Tibial nerve (tissue), 4 donors: ENCODE measurements around the gene TNP2. TPM values are rescaled to one million over a fixed set of nuclear protein-coding genes. Genes with fewer than 3 reads are reported as not detected.

Experiments
- DNase-seq, 2 donors: peaks; one replicate each; pipeline ENCODE4 v3.0.0-alpha.2; 2019; ENCODE audit warnings: low spot score in 2 of 2
- H3K27ac ChIP-seq, 4 donors: fragments of 200-600 bp; sonication (generic) in 3 of 4; one replicate each; pipeline ENCODE4 v1.5.1; 2017 to 2019; ENCODE audit warnings: mild to moderate bottlenecking in 1 of 4
- H3K27me3 ChIP-seq, 2 donors: fragments of 200-600 bp; sonication (generic) in 1 of 2; one replicate each; pipeline versions ENCODE4 v1.5.1 to v1.6.0; 2017 to 2019
- H3K36me3 ChIP-seq, 3 donors: fragments of 200-600 bp; sonication (generic); one replicate each; pipeline ENCODE4 v1.5.1; 2018 to 2019
- H3K4me1 ChIP-seq, 4 donors: fragments of 200-600 bp; sonication (generic) in 3 of 4; one replicate each; pipeline ENCODE4 v1.5.1; 2017 to 2019
- H3K4me3 ChIP-seq, 4 donors: fragments of 200-600 bp; sonication (generic) in 3 of 4; one replicate each; pipeline ENCODE4 v1.5.1; 2017 to 2019; ENCODE audit warnings: mild to moderate bottlenecking in 1 of 4, moderate library complexity in 1 of 4
- H3K9me3 ChIP-seq, 4 donors: fragments of 200-600 bp; sonication (generic) in 3 of 4; one replicate each; pipeline ENCODE4 v1.5.1; 2017 to 2019
- POLR2A ChIP-seq, 2 donors: fragments of 450-650 bp; IDR thresholded peaks; one replicate each; pipeline ENCODE4 v1.6.1; 2017; ENCODE audit warnings: antibody characterized with exemption in 2 of 2, mild to moderate bottlenecking in 2 of 2, moderate library complexity in 2 of 2
- WGBS, 2 donors: methylation state at CpG; one replicate each; pipeline ENCODE4 v1.1.5; 2018; 5-methylcytosine and 5-hydroxymethylcytosine counted together
- small RNA-seq: library from RNA; depleted of rRNA; stranded (forward); fragments of <200 nt; gene quantifications from one replicate; pipeline ENCODE3, GENCODE V24; 2016
- total RNA-seq, 4 donors: library from RNA; depleted of rRNA; stranded (reverse); fragments of >200 nt; gene quantifications; one replicate each; pipeline ENCODE4 v1.1.0, GENCODE V29; 2016
- TF ChIP-seq, protein P1 (sequence below), 5 experiments: fragments of 200-600 bp in 3 of 5; fragments of 450-650 bp in 2 of 5; sonication (generic) in 3 of 5; IDR thresholded peaks; one replicate each; pipeline ENCODE4 v1.5.1; 2016 to 2019; ENCODE audit warnings: antibody characterized with exemption in 5 of 5, mild to moderate bottlenecking in 3 of 5, moderate library complexity in 2 of 5

The TNP2 gene
- total RNA-seq, 4 donors from 2014 or later: not detected

DNA sequence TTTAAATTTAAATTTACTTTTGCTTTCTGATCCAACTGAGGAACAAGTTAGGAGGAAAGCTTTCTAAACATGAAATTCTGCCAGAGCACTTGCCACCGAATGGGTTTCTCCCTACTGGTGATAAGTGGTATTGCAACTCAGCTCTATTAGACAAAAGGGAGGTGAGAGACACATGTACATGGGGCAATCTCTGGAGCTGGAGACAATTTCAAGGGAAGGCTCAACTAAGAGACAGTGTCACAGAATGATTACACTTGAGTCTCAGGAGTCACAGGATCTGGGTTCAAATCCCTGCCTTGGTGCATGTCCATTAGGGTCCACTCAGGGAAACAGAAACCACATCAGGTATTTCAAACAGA, 50.5 kb downstream of the TNP2 start:
- H3K27ac ChIP-seq: no peak overlapping the region
- H3K27me3 ChIP-seq: no peaks in the 10 kb centered on the region
- no peak for DNase-seq
- TF ChIP-seq, protein P1, sequence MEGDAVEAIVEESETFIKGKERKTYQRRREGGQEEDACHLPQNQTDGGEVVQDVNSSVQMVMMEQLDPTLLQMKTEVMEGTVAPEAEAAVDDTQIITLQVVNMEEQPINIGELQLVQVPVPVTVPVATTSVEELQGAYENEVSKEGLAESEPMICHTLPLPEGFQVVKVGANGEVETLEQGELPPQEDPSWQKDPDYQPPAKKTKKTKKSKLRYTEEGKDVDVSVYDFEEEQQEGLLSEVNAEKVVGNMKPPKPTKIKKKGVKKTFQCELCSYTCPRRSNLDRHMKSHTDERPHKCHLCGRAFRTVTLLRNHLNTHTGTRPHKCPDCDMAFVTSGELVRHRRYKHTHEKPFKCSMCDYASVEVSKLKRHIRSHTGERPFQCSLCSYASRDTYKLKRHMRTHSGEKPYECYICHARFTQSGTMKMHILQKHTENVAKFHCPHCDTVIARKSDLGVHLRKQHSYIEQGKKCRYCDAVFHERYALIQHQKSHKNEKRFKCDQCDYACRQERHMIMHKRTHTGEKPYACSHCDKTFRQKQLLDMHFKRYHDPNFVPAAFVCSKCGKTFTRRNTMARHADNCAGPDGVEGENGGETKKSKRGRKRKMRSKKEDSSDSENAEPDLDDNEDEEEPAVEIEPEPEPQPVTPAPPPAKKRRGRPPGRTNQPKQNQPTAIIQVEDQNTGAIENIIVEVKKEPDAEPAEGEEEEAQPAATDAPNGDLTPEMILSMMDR (IDR thresholded peaks at IDR 0.05): peak in 2 of 5 experiments; percentile 23 to 25
- TF ChIP-seq POLR2A (IDR thresholded peaks at IDR 0.05): no peak
- no peaks in the 10 kb centered on the region for H3K36me3 ChIP-seq
- peaks cover 0 to 3% (median under 1%) of the 10 kb centered on the region in 4 donors for H3K4me1 ChIP-seq
- 64 to 73% methylated on average over 1 of the region's 1 CpG for WGBS, 2 donors
- peaks cover 0 to 44% (median 2%) of the 10 kb centered on the region in 4 donors for H3K9me3 ChIP-seq
- H3K4me3 ChIP-seq: no peak overlapping the region

Small RNA genes lying within 50 kb of the gene (small RNA-seq; reads per million reads assigned to genes)
- gene MIR548H2 (not detected), gene RF00019 (not detected), gene RF00554 (not detected)

Other genes starting within 250 kb of the TNP2 start
- gene SOCS1, start 13.1 kb downstream of the TNP2 start, total RNA-seq: 10 to 100 TPM in 2 of 4 donors, 1 to 10 TPM in 2; 7.4 to 29.6 (median 14.7) TPM
- gene PRM3, start 4.3 kb upstream of the TNP2 start, total RNA-seq: not detected
- gene PRM2, start 7.2 kb upstream of the TNP2 start, total RNA-seq: not detected
- not detected for gene PRM1, start 12.0 kb upstream of the TNP2 start, total RNA-seq
- gene RMI2, start 76.1 kb upstream of the TNP2 start, total RNA-seq: 1 to 10 TPM in 3 of 4 donors, not detected in 1; 1.3 to 4.0 (median 2.0) TPM